ENCODE data around the gene CREB3L1. TPM values are rescaled to one million over a fixed set of nuclear protein-coding genes. Genes with fewer than 3 reads are reported as not detected.

Gene CREB3L1
- polyA plus RNA-seq, 1 experiment = 39.4 TPM

DNA sequence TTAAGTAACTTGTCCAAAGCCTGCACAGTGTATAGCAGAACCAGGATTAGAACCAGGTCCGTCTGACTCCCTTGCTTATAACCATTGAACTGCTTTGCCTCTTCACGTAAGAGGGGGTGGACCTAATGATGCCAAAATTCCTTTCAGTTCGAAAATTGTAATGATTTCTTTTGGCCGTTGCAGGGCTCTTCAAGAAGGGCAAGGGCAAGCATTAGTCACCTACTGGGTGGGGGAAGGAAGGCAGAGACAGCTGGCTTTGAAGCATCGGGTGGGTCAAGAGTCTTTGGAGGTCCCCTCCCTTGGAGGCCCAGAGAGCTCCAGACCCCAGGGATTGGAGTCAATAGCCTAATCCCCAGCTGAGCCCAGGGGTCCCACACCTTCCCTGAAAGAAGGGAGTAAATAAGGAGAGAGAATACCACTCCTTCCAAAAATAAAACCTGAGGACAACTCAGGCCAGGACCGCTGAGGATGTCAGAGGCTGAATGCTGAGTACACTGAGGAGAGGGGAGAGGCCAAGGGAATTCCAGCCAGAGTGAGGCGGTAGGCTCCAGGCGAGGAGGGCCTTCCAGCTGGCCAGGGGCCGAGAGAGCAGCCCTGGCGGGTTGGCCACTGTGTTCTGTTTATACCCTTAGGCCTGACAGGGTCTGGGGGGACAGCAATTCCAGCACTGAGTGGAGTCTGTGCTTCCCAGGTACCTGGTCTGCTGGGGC, 14.1 kb downstream of the CREB3L1 start:
- peaks cover 9% of the 10 kb centered on the region for H3K36me3 ChIP-seq (ENCODE audit: control insufficient read depth, insufficient read depth, low read length)
- ChIA-PET CTCF (interaction anchor here (1.0 to 6.9 kb wide), 6 partner anchors 12 to 77 kb away, joined by 3 to 68 read pairs (median 22); partner anchors contain the start of gene CREB3L1), POLR2A (no interaction called here)

DNA sequence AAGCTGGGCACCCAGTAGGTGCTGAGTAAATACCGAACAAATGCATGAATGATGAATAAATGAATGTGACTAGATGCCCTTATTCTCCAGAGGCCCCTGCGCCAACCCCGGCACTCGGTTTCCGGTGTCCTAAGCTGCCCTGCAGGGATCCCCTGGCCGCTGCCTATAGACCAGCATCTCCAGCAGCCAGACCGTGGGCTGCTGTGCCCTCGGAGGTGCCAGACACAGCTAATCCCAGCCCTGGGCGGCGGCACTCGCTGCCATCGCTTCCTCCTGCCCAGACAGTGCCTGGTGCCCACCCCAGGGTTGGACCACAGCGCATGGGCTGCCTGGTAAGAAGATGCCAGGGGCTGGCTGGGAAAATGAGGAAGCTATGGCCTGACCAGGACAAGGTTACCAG, 15.6 kb downstream of the CREB3L1 start:
- Histone ChIP-seq H3K36me3 (ENCODE audit: control insufficient read depth, insufficient read depth, low read length) (peaks cover 5% of the 10 kb centered on the region), H3K27me3 (ENCODE audit: control insufficient read depth, insufficient read depth, low read length) (no peaks in the 10 kb centered on the region), H3K4me3 (ENCODE audit: low read depth, low read length) (no peak overlapping the region)
- POLR2A ChIA-PET = no interaction called here
- CTCF ChIA-PET = interaction anchor here (5.0 to 6.9 kb wide), 3 partner anchors 14 to 52 kb away, joined by 40 to 68 read pairs (median 65); partner anchors contain the start of gene CREB3L1
- no peak for DNase-seq (ENCODE audit: low read depth)
- TF ChIP-seq, protein P1, sequence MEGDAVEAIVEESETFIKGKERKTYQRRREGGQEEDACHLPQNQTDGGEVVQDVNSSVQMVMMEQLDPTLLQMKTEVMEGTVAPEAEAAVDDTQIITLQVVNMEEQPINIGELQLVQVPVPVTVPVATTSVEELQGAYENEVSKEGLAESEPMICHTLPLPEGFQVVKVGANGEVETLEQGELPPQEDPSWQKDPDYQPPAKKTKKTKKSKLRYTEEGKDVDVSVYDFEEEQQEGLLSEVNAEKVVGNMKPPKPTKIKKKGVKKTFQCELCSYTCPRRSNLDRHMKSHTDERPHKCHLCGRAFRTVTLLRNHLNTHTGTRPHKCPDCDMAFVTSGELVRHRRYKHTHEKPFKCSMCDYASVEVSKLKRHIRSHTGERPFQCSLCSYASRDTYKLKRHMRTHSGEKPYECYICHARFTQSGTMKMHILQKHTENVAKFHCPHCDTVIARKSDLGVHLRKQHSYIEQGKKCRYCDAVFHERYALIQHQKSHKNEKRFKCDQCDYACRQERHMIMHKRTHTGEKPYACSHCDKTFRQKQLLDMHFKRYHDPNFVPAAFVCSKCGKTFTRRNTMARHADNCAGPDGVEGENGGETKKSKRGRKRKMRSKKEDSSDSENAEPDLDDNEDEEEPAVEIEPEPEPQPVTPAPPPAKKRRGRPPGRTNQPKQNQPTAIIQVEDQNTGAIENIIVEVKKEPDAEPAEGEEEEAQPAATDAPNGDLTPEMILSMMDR (IDR thresholded peaks at IDR 0.05; ENCODE audit: insufficient read depth, low read depth, low read length) = no peak

More for the DNA sequence above, 14.1 kb downstream of the CREB3L1 start:
- no peak for DNase-seq (ENCODE audit: low read depth)
- Histone ChIP-seq H3K27me3 (ENCODE audit: control insufficient read depth, insufficient read depth, low read length) (no peaks in the 10 kb centered on the region), H3K4me3 (ENCODE audit: low read depth, low read length) (no peak overlapping the region)
- TF ChIP-seq, protein P1 (IDR thresholded peaks at IDR 0.05; ENCODE audit: insufficient read depth, low read depth, low read length) = peak; percentile 35

DNA sequence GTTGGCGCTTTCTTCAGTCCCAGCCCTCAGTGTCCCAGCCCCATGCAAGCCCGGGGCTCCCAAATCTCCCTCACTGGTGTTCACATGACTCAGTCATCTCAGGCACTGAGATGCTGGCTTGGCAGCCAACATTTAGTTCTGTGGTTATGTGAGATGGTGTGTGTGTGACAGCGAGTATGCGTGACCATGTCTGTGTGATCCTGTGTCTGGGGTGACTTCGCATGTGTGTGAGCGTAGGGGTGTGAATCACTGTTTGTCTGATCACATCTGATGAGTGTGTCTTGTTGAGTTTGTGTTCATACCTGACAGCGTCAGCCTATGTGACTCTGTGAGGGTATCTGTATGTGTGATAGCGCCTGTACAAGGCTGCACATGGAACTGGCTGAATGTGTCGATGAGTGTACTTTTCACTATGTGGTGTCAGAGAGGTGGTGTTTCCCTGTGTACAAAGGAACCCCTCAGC, 16.2 kb downstream of the CREB3L1 start:
- Histone ChIP-seq H3K36me3 (ENCODE audit: control insufficient read depth, insufficient read depth, low read length) (peaks cover 5% of the 10 kb centered on the region), H3K4me3 (ENCODE audit: low read depth, low read length) (no peak overlapping the region), H3K27me3 (ENCODE audit: control insufficient read depth, insufficient read depth, low read length) (no peaks in the 10 kb centered on the region)
- TF ChIP-seq, protein P1 (IDR thresholded peaks at IDR 0.05; ENCODE audit: insufficient read depth, low read depth, low read length) = 0 out of 2 replicates have a peak, but pooled peaks have one; percentile 19
- DNase-seq (ENCODE audit: low read depth) = peak; percentile 92
- CTCF ChIA-PET = interaction anchor here (5.0 to 6.9 kb wide), 3 partner anchors 14 to 53 kb away, joined by 40 to 68 read pairs (median 65); partner anchors contain the start of gene CREB3L1
- POLR2A ChIA-PET = no interaction called here

DNA sequence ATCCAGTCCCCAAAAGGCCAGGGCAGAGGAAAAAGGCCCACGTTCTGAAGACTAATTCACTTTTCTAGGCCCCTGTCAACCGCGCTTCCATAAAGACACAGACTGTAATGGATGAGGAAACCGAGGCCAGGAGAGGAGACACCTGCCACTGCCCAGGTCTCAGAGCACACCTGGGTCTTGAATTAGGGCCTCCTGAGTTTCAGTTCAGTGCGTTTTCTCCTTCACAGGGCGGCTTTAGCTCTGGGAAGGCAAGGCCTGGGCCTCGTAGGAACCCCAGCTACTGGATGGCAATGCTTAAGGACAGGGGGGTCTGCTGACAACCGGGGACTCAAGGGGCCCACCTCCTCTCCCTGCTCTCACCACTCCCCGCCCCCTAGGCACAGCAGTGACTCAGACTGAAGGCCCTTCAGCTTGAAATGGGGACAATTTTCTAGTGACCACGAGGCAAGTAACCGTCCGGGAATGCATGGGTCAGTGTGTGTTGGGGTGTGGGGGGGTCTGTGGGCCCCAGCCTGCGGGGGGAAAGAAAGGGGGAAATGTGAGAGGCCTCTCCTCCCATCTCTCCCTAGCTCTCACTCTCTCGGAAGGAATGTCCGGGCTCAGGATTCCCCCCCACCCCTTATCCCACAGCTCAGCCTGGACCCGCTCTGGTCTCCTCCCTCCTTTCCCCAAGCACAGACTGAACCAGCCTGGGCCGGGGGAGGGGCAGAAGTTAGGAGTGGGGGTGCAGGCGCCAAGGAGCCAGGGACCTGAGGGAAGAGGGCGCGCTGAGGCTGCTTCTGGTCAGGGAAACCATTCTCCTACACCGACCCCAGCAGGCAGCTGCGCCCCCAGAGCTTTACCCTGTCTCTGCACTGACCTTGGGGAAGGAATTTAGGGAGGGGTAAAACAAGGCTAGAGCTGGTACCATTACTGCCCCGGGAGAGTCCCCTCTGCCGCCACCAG, 17.2 kb downstream of the CREB3L1 start:
- Histone ChIP-seq H3K27me3 (ENCODE audit: control insufficient read depth, insufficient read depth, low read length) (no peaks in the 10 kb centered on the region), H3K36me3 (ENCODE audit: control insufficient read depth, insufficient read depth, low read length) (peaks cover 6% of the 10 kb centered on the region), H3K4me3 (ENCODE audit: low read depth, low read length) (peak overlapping the region; percentile 51)
- DNase-seq (ENCODE audit: low read depth) = peak; percentile 92
- POLR2A ChIA-PET = interaction anchor here (0.6 to 1.5 kb wide), 4 partner anchors 17 to 65 kb away, joined by 3 to 7 read pairs (median 4); partner anchors contain the start of gene CREB3L1
- CTCF ChIA-PET = interaction anchor here (0.7 to 6.7 kb wide), 8 partner anchors 10 to 496 kb away, joined by 3 to 115 read pairs (median 12); partner anchors contain the start of gene CREB3L1
- TF ChIP-seq, protein P1 (IDR thresholded peaks at IDR 0.05; ENCODE audit: insufficient read depth, low read depth, low read length) = no peak
